ENCODE measurements around the gene STK32C. TPM values are rescaled to one million over a fixed set of nuclear protein-coding genes. Genes with fewer than 3 reads are reported as not detected.
A peak's percentile ranks its signal among the peaks of the same experiment; 100 is the strongest.
"Not testable (repeated sequence)": the region's sequence is repeated elsewhere in the genome, so short reads cannot be mapped to it uniquely, and the experiment has no call there.

Gene STK32C
- polyA plus RNA-seq, 1 donor from 2014 or later, result 23.2 TPM

DNA sequence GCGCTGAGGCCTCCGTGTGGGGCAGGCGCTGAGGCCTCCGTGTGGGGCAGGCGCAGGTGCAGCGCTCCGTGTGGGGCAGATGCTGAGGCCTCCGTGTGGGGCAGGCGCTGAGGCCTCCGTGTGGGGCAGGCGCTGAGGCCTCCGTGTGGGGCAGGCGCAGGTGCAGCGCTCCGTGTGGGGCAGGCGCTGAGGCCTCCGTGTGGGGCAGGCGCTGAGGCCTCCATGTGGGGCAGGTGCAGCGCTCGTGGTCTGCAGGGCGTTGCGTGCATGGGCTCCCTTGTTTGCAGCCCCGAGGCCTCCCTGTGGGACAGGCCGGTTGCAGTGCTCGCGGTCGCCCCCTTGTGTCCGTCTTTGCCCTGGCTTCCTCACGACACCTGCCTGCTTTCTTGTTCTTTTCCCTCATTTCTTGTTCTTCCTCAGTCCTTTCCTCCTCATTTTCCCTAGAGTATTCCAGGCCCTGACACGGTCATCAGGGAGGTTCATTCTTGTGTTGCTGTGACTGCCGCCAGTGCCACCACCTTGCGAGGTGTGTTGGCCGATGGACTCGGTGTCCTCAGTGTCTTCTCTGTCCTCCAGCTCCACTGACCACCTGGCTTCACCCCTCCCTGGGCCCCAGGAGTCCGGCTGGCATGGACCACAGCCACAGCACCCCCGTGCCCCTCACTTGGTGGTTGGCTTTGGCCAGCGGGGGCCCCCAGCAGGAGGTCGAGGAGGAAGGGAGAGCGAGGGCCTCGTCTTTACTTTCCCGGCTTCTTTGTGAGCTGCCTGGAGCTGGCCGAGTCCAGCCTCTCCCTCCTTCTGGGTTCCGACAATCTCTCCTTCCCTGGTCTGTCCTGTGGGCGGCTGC, 44.9 kb upstream of the STK32C start:
- H3K27ac ChIP-seq (ENCODE audit: low read length), result not testable (repeated sequence)

DNA sequence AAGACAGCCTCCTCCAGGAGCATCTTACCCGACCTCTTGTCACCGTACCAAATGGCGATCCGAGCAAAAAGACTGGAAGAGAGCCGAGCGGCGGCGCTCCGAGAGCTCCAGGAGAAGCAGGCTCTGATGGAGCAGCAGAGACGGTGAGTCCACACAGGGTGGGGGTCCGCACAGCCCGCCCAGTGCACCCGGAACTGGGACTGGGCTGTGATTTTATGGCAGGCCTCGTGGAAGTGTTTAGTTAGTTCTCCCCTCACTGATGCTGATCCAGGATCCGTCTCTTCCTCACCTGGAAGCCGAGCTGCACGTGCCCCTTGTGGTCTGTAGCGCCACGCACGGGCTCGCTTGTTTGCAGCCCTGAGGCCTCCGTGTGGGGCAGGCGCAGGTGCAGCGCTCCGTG, 43.9 kb upstream of the STK32C start:
- Histone ChIP-seq H3K9me3 (ENCODE audit: low read length) (no peaks in the 10 kb centered on the region), H3K79me2 (replicated peaks; ENCODE audit: insufficient read depth, low read length) (no peaks in the 10 kb centered on the region), H3K36me3 (ENCODE audit: insufficient read depth, low read length) (no peaks in the 10 kb centered on the region), H3K4me2 (ENCODE audit: low read length) (no peak overlapping the region), H3F3A (ENCODE audit: insufficient read depth, low read length, poor library complexity, severe bottlenecking) (no peaks in the 10 kb centered on the region), H2AFZ (ENCODE audit: low read depth, low read length) (no peak overlapping the region), H3K27ac (ENCODE audit: low read length) (no peak overlapping the region), H3K9ac (ENCODE audit: low read length) (no peak overlapping the region), H3K27me3 (ENCODE audit: insufficient read depth, low read depth, low read length) (no peaks in the 10 kb centered on the region), H3K9me2 (ENCODE audit: insufficient read depth, low read length) (no peaks in the 10 kb centered on the region), H4K20me1 (ENCODE audit: insufficient read depth) (no peaks in the 10 kb centered on the region), H3K4me3 (ENCODE audit: low read length) (no peak overlapping the region)
- TF ChIP-seq TAF1 (IDR thresholded peaks at IDR 0.05; ENCODE audit: low read depth), result no peak

More for the DNA sequence above, 44.9 kb upstream of the STK32C start:
- H2AFZ ChIP-seq (ENCODE audit: low read depth, low read length); H3K9me2 ChIP-seq (ENCODE audit: insufficient read depth, low read length); H3K9ac ChIP-seq (ENCODE audit: low read length); H3K79me2 ChIP-seq (replicated peaks; ENCODE audit: insufficient read depth, low read length); H3K27me3 ChIP-seq (ENCODE audit: insufficient read depth, low read depth, low read length); H3F3A ChIP-seq (ENCODE audit: insufficient read depth, low read length, poor library complexity, severe bottlenecking); H4K20me1 ChIP-seq (ENCODE audit: insufficient read depth); H3K36me3 ChIP-seq (ENCODE audit: insufficient read depth, low read length); H3K4me3 ChIP-seq (ENCODE audit: low read length); H3K9me3 ChIP-seq (ENCODE audit: low read length); H3K4me2 ChIP-seq (ENCODE audit: low read length): not testable (repeated sequence)
- TF ChIP-seq, protein P1, sequence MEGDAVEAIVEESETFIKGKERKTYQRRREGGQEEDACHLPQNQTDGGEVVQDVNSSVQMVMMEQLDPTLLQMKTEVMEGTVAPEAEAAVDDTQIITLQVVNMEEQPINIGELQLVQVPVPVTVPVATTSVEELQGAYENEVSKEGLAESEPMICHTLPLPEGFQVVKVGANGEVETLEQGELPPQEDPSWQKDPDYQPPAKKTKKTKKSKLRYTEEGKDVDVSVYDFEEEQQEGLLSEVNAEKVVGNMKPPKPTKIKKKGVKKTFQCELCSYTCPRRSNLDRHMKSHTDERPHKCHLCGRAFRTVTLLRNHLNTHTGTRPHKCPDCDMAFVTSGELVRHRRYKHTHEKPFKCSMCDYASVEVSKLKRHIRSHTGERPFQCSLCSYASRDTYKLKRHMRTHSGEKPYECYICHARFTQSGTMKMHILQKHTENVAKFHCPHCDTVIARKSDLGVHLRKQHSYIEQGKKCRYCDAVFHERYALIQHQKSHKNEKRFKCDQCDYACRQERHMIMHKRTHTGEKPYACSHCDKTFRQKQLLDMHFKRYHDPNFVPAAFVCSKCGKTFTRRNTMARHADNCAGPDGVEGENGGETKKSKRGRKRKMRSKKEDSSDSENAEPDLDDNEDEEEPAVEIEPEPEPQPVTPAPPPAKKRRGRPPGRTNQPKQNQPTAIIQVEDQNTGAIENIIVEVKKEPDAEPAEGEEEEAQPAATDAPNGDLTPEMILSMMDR (IDR thresholded peaks at IDR 0.05; ENCODE audit: poor library complexity, severe bottlenecking), result peak; percentile 74
- peak; percentile 80 for TF ChIP-seq SMC3 (conservative IDR thresholded peaks at IDR 0.05; ENCODE audit: poor library complexity)
- TF ChIP-seq RAD21 (conservative IDR thresholded peaks at IDR 0.05), result peak; percentile 63

DNA sequence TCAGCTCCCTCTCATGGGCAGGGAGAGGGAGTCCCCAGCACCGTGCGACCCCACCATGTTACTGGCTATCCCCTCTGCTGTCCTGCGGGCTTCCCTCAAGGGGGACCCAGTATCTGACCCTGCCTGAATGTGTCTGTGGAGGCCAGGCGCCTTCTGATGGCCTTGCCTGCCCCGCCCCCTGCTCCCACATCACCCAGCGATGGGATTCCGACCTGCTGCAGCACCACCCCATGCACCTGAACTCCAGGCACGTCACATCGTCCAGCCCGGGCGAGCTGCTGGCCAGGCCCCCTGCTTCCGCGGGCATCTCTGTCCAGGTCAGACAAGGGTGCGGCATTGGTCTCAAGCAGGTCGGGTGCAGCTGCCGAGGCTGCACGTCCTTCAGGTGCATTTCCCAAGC, 43.2 kb upstream of the STK32C start:
- H3K9me2 ChIP-seq (ENCODE audit: insufficient read depth, low read length), result no peaks in the 10 kb centered on the region
- no peaks in the 10 kb centered on the region for H3K9me3 ChIP-seq (ENCODE audit: low read length)
- H3K4me2 ChIP-seq (ENCODE audit: low read length), result no peak overlapping the region
- H4K20me1 ChIP-seq (ENCODE audit: insufficient read depth), result no peaks in the 10 kb centered on the region
- H3F3A ChIP-seq (ENCODE audit: insufficient read depth, low read length, poor library complexity, severe bottlenecking), result no peaks in the 10 kb centered on the region
- no peaks in the 10 kb centered on the region for H3K79me2 ChIP-seq (replicated peaks; ENCODE audit: insufficient read depth, low read length)
- no peak overlapping the region for H3K4me3 ChIP-seq (ENCODE audit: low read length)
- H2AFZ ChIP-seq (ENCODE audit: low read depth, low read length), result no peak overlapping the region
- H3K36me3 ChIP-seq (ENCODE audit: insufficient read depth, low read length), result no peaks in the 10 kb centered on the region
- TF ChIP-seq EP300 (conservative IDR thresholded peaks at IDR 0.05; ENCODE audit: poor library complexity, severe bottlenecking), result no peak
- TF ChIP-seq RAD21 (conservative IDR thresholded peaks at IDR 0.05), result no peak
- no peak for TF ChIP-seq TAF1 (IDR thresholded peaks at IDR 0.05; ENCODE audit: low read depth)
- no peak for TF ChIP-seq MXI1 (conservative IDR thresholded peaks at IDR 0.05; ENCODE audit: poor library complexity, severe bottlenecking)
- TF ChIP-seq, protein P1 (IDR thresholded peaks at IDR 0.05; ENCODE audit: poor library complexity, severe bottlenecking), result no peak
- no peak for TF ChIP-seq SMC3 (conservative IDR thresholded peaks at IDR 0.05; ENCODE audit: poor library complexity)
- TF ChIP-seq, protein P2, sequence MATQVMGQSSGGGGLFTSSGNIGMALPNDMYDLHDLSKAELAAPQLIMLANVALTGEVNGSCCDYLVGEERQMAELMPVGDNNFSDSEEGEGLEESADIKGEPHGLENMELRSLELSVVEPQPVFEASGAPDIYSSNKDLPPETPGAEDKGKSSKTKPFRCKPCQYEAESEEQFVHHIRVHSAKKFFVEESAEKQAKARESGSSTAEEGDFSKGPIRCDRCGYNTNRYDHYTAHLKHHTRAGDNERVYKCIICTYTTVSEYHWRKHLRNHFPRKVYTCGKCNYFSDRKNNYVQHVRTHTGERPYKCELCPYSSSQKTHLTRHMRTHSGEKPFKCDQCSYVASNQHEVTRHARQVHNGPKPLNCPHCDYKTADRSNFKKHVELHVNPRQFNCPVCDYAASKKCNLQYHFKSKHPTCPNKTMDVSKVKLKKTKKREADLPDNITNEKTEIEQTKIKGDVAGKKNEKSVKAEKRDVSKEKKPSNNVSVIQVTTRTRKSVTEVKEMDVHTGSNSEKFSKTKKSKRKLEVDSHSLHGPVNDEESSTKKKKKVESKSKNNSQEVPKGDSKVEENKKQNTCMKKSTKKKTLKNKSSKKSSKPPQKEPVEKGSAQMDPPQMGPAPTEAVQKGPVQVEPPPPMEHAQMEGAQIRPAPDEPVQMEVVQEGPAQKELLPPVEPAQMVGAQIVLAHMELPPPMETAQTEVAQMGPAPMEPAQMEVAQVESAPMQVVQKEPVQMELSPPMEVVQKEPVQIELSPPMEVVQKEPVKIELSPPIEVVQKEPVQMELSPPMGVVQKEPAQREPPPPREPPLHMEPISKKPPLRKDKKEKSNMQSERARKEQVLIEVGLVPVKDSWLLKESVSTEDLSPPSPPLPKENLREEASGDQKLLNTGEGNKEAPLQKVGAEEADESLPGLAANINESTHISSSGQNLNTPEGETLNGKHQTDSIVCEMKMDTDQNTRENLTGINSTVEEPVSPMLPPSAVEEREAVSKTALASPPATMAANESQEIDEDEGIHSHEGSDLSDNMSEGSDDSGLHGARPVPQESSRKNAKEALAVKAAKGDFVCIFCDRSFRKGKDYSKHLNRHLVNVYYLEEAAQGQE (IDR thresholded peaks at IDR 0.05; ENCODE audit: borderline replicate concordance), result no peak
- no peak for TF ChIP-seq POLR2AphosphoS5 (IDR thresholded peaks at IDR 0.05)
- TF ChIP-seq EZH2 (IDR thresholded peaks at IDR 0.05; ENCODE audit: borderline replicate concordance, insufficient read depth, low read length, poor library complexity, severe bottlenecking), result no peak
- no peak overlapping the region for H3K9ac ChIP-seq (ENCODE audit: low read length)
- no peak overlapping the region for H3K27ac ChIP-seq (ENCODE audit: low read length)
- no peaks in the 10 kb centered on the region for H3K27me3 ChIP-seq (ENCODE audit: insufficient read depth, low read depth, low read length)

Data from neural cell (in vitro differentiated cells).